Right lobe of liver (tissue), 4 donors: ENCODE results near the gene SDK1.

Experiments
- CTCF ChIP-seq, 4 donors: fragments of 200-600 bp in 3 of 4; fragments of 450-650 bp in 1 of 4; IDR thresholded peaks; one replicate each; pipeline versions ENCODE4 v1.5.1 to v1.8.0; 2016 to 2022; ENCODE audit warnings: antibody characterized with exemption in 4 of 4, mild to moderate bottlenecking in 2 of 4
- POLR2A ChIP-seq: fragments of 450-650 bp; IDR thresholded peaks from one replicate; pipeline ENCODE4 v1.6.1; 2017; ENCODE audit warnings: antibody characterized with exemption, mild to moderate bottlenecking
- donor health status: DM: no; HTN: no; CAD: no.
- donor health status: DM: no; HTN: no; CAD: no.
- donor health status: DM: no; HTN: yes; CAD: no.

DNA sequence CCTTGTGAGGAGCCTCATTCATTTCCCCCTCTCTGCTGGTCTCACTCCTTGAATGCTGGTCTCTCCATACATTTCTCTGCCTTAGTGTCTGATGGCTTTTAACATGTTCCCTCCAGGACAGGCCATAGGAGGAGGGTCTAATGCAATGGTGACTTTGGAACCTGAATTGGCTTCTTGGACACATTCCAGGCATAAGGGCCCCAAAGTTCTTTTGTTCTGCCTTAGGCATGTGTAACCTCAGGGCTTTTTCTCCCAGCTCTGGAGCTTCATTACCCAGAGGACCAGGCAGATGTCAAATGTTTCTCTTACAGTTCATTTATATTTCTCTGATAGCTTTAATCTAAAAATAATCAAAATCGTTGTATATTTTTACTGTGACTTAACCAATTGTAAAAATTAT is 162.6 kb downstream of the SDK1 start:
- TF ChIP-seq CTCF (IDR thresholded peaks at IDR 0.05) (no peak), POLR2A (no peak)
